ENCODE data around the gene TAT.
"Not testable (repeated sequence)": the region's sequence is repeated elsewhere in the genome, so short reads cannot be mapped to it uniquely, and the experiment has no call there.

Gene TAT

DNA sequence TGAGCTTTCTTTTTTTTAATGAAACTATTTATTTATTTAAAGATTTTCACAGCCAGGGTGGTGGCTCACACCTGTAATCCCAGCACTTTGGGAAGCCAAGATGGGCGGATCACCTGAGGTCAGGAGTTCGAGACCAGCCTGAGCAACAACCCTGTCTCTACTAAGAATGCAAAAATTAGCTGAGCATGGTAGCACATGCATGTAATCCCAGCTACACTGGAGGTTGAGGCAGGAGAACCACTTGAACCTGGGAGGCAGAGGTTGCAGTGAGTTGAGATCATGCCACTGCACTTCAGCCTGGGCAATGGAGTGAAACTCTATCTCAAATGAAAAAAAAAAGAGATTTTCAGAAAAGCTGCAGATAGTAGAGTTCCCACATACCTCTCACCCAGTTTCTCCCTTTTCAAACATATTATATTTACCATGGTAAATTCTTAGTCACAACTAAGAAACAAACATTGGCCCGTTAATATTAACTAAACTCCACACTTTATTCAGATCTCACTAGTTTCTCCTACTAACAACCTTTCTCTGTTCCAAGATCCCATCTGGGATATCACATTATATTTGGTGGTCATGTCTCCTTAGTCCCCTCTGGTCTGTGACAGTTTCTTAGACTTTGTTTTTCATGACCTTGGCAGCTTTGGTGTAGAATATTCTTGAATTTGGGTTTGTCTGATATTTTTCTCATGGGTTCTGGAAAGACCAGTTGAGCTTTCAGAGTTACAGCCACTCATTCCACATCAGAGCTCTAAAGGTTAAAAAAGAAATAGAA lies 7.8 kb upstream of the TAT start:
- DNase-seq, result no peak

DNA sequence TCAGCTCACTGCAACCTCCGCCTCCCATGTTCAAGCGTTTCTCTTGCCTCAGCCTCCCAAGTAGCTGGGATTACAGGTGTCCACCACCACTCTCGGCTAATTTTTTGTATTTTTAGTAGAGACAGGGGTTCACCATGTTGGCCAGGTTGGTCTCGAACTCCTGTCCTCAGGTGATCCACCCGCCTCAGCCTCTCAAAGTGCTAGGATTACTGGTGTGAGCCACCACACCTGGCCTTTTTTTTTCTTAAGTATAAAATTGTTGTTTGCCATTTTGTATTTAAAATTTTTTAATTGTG lies 5.6 kb upstream of the TAT start:
- not testable (repeated sequence) for DNase-seq

DNA sequence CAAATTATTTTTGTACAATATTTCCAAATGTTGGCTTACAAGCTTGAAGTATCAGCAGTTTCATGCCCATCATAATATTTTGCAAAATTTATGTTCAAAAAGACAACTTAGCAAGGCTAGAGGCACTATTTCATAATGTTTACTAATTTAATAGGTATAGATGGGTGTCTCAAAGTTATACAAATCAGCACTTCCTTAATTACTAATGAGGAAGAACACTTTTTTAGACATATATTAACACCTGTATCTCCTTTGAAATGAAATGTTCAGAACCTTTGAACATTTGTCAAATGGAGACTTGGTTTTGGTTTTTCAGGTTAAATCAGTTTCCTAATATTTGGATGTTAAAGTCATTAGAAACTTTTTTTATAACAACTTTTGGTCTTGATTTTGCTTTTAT lies 2.2 kb downstream of the TAT start:
- no peak for DNase-seq

DNA sequence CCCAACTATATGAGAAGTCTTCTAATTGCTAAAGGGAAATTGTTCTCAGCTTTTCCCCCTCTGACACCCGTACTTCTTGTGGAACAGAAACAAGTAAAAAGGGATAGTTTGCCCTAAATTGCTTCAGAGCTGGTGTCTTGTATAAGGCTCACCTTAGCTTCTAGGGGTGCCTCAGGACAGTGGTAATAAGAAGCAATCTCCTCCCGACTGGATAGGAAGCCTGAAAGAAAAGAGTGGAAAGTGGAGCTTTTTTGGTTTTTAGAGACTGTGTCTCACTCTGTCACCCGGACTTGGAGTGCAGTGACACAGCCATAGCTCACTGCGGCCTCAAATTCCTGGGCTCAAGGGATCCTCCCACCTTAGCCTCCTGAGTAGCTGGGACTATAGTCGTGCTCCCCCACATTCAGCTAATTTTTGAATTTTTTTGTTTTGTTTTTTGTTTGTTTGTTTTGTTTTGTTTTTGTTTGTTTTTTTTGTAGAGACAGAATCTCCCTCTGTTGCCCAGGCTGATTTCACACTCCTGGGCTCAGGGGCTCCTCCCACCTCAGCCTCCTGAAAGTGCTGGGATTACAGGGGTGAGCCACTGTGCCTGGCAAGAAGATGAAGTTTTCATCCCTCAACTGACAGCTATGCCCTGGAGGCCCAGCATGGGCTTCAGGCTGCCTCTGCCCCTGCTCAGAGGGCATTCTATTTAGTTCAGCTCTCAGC lies 3.4 kb downstream of the TAT start:
- no peak for DNase-seq

DNA sequence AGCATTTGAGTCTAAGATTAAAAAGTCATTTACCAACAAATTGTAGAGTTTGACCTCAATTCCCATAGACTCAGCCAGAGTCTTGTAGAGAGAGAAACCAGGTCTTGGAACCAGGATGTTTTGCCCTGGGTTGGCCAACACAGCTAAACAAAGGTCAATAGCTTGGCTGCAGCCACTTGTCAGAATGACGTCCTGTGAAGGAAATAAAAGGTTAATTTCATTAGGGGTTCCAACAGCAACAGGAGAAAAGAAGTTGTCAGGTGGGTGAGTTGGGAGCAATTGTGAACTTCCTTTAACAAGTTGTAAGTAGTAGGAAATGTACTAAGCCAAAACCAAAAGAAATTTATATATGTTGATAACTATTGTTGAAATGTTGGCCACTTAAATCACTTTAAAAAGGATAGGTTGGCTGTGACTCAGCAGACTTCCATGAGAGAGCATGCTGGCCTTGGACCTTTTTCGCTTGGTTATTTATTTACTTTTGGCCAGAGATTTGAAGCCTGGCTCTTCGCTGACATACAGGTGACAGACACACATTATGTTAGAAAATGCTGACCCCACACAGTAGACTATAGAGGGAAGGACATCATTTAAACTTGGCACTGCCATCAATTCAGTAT lies 4.3 kb downstream of the TAT start:
- no peak for DNase-seq

DNA sequence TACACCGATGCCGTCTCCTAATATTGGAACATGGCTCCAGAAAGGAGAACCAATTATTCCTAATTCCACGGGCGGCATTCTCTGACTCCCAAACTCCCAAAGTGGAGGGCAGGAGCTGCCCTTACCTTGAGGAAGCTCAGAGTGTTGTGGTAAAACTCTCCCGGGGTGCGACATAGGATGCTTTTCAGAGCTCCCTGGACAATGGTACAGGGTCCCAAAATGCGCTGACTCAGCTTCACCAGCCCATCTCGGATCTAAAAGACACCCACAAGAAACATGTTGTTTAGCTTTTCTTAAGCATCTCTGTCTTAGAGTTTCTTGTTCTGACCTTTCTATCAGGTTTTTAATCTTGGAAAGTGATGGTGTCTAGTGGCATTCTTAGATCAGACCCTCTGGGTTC lies 6.7 kb downstream of the TAT start:
- no peak for DNase-seq

DNA sequence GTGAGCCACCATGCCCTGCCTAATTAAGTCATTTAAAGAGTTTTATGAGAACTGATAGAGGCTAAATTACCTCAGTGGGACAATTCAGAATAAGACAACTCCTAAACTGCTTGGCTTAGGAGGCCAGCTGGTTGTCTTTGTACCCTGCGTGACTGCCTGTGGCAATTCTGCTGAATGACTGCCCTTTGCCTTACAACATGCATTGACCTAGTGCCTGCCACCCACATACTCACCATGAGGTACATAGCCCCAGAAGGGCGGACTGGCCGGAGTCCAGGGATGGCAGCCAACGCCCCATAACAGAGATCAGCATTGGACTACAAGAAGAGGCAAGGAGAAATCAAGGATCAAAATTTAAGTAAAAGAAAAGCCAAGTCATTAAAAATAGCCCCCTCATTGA lies 7.3 kb downstream of the TAT start:
- DNase-seq, result no peak

DNA sequence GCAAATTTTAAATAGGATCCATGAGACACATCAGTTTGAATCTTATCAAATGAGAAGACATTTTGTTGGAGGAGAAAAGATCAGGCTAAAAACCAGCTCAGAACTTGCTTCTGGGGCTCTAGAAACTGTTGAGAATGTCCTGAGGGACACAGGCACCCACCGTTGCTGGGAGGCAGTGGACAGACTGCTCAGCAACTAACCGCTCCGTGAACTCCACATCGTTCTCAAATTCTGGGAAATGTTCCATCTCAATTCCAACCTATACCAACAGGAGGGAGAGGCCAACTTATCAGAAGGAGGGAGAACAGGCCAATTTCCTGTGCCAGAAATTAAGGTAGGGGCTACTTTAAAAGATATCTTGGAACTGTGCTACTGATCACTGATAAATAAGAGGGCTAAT lies 8.3 kb downstream of the TAT start:
- no peak for DNase-seq

DNA sequence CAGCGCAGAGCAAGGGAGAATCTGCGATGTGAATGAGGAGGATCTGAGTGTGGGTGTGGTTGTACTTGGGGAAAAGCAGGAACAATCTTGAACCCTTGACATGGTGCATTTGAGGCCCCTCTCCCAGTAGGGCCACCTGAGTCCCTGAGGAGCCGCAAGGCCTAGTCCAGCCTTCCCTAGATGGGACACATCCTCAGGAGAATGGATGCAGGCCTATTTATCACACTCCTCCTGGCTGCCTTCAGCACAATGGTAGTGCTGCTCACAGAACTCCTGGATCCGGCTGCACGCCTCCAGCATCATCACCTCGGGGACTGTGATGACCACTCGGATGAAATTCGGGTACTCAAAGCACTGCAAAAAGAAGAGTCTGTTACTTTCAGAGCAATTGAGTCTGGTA lies 9.0 kb downstream of the TAT start:
- DNase-seq, result no peak

DNA sequence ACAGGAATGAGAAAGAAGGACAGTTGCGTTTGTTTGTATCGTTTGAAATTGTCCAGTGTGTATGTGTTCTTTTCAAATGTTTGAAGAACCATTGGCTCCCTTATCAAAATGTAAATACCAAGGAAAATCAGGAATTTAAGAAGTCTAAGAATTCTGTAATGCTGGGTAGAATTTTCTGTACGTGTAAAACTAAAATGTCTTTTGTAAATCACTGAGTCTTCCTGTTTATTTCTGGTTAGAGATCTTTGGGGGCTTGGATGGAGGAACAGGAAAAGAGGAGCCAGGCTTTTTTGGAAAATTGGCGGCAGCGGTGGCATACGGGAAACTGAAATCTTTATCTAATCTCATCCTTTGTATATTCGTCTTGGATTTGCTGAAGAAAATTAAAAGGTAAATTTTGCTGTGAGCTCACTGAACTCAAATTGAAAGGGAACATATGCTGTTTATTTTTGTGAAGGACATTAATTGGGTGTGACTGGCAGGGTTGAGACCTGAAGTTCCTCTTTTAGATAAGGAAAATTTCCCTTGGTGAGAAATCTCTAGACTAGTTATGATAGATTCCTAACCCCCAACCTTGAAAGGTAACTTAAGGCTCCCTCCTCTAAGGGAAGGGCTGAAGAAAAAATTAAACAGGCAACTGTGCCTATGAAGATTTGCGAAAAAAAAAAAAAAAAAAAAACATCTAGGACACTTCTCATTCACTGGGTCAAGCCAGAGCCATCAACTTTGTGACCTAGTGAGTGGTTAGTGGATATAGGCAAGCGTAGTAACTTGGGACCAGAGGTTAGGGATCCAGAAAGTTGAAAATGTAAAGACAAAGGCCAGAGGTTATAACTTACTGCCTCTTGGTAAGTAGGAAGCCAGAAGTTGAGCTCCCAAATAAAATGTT lies 10.8 kb downstream of the TAT start:
- DNase-seq, result no peak

DNA sequence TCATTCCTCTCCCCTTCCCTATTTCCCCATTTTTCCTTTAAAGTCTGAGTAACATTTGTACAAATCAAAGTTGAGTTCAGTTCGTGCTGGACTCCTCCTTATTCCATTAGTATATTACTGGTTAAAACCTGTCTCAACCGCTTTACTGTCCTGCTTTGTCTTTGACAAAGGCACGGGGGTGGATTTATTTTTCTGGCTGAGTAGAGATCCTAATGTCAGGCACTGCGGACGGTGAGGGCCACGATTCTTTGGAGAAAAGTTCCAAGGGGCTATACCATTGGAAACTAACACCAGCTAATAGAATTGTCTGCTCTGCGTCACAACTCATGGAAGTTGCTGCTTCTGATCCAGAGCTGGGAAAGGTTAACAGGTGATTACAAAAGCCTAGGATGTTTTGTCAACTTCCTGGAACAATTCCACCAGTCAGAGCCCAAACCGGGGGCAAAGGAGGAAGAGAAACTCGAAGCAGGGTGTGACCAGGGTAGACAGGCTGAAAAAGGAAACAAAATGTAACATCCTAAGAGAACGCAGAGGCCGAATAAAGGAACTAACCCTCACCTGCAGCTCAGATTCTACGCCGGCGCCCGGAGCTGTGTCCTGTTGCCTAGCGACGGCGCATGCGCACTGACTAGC lies 12.4 kb downstream of the TAT start:
- DNase-seq, result no peak

DNA sequence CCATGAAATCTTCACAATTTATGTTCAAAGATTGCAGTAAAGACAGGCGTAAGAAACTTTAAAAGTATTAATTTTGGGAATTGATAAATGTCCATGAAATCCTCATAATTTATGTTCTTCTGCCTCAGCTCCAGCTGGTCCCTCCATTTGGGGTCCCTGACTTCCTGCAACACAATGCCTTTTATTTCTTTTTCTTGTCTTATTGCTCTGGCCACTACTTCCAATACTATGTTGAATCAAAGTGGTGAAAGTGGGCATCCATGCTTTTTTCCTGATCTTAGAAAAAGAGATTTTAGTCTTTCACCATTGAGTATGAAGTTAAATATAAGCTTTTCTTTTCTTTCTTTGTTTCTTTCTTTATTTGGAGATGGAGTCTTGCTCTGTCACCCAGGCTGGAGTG lies 14.3 kb downstream of the TAT start:
- no peak for DNase-seq

DNA sequence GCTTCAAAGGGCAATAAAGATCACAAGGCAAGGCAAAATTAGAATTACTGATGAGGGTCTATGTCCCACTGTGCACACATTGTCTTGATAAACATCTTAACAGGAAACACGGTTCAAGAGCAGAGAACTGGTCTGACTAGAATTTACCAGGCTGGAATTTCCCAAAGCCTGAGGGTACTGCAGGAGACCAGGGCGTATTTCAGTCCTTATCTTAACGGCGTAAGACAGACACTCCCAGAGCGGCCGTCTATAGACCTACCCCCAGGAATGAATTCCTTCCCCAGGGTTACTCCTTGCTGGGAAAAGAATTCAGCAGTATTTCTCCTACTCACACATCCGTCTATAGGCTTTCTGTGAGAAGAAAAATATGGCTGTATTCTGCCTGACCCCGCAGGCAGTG lies 15.0 kb downstream of the TAT start:
- DNase-seq, result not testable (repeated sequence)

DNA sequence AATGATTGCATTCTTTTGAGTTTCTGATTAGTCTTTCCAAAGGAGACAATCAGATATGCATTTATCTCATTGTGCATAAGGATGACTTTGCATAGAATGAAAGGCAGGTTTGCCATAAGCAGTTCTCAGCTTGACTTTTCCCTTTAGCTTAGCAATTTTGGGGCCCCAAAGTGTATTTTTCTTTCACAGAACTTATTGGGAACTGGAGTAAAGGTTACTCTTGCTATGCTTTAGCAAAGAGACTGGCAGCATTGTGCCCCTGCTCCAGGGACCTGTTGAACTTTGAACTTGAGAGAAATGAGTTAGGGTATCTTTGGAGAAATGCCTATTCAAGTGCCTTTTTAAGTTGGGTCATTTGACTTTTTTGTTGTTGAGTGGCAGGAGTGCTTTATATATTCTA lies 17.0 kb downstream of the TAT start:
- DNase-seq, result no peak

DNA sequence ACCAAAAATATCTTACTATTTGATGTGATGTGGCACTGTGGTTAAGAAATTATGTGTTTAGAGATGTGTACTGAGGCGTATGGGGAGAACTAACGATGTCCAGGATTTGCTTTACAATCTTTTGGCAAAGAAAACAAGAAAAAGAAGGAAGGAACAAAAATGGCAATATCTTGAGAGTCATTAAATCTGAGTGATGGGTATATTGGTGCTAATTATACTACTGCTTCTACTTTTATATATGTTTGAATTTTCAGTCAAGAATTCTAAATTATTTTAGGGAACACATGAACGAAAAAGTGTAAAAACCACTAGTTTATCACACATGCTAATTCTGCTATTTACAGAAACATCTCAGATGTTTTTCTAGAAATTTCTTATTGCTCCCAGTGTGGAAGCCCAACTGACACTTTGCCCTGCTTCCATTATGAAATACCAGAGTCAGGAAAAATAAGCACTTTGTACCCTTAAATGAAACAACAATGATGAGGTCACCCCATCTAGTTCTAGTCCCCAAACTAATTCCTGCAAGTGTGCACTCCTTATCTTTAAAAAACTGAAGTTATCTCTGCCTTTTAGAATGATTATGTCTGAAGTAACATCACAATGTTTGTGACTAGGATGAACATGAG lies 18.8 kb downstream of the TAT start:
- DNase-seq, result no peak

DNA sequence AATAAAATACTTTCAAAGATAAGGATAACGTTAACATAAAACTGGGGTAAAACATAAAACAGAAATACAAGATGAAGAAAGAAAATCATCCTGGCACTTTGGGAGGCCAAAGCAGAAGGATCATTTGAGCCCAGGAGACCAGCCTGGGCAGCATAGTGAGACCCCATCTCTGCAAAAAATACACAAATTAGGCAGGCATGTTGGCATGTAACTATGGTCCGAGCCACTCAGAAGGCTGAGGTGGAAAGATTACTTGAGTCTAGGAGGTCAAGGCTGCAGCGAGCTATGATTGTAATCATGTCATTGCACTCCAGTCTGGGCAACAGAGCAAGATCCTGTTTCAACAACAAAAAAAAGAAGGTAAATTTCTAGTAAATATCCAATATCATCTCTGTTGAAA lies 19.6 kb downstream of the TAT start:
- no peak for DNase-seq

DNA sequence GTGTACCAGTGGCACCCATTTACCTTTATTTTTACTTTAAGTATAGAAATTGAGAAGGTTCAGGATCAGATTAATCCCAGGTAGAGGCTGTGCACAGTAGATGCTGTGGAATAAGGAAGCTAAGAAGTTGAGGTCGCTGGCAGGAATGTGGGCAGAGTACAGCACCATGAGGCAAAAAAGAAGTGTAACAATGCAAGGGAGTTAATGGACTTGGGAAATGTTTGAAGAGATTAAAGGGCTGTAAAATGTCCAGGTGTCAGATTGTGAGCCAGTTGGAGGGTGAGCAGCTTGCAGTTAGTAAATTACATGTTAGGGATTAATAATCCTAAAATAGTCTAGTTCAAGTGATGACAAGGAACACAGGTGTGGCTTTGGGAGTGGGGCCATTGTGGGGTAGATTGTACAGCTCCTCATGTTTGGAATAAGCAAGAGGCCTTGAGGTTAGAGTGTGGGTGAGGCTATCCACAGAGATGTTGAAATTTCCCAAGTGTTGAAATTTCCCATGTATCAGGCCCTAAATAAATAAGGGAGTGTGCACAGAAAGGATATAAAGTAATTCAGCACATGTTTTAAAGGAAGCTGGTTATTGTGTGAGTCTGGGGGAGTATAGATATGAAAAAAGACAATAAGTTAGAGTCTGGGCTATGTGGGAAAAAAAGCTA lies 21.5 kb downstream of the TAT start:
- DNase-seq, result no peak

DNA sequence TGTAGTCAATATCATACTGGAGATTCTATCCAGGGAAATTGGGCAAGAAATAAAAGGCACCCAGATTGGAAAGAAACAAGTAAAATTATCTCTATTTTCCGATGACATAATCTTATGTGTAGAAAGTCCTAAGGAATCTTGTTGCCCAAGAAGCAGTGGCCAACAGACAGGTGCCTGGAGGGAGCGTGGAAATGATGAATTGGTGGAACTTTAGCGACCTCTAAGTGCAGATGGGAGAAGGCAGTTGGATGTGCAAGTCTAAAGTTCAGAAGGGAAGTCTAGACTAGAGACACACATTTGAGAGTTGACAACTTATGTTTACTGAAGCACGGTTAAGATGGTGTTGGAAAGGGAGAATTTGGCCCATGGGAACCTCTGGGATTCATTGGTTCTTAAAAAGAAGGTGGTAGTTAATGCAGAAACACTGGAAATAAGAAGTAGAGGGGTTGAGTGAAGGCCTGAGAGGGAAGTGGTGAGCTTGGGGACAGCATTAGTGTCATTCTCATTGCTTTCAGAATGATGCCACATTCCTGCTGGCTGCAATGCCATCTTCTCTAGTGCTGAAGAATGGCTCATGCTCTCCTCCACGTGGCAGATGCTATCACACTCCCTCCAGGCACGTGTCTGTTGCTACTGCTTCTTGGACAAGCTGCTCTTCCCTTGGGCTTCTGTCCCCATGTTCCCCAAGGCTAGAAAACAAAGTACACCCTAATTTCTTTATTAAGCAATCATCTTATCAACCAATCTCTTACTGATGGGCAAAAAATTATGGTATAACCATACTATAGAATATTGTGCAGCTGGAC lies 24.0 kb downstream of the TAT start:
- DNase-seq, result no peak

DNA sequence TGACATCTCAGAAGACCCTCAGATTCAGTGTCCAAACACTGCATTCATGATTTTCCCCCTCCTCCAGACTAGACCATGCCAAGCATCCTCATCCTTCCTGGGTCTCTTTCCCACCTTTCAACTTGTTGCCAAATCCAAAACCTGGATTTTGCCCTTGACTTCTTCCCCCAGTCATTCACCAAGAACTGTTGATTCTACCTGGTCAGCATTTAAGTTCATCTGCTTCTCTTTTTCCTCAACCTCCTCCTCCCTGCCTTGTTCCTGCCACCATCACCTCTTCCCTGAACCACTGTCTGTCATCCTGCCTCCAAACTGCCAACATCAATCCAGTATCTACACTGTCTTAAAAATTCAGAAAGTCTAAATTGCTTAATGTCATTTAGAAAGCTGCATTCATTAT lies 29.7 kb downstream of the TAT start:
- DNase-seq, result no peak

DNA sequence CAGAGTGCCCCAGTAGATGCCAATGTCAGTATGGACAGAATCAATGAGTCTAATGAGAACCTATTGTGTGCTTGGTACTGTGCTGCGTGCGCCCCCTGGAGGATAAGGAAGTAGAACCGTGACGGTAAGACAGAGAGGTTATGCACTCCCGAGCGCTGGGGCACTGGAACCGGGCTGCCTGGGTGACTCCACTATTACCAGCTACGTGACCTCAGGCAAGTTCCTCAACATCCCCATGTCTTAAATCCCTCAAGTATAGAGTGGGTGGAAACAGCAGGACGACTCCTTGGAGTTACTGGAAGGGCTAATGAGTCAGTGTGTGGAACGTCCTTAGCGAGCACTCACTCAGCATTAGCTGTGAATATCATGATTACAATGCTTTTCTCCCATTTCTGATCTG lies 34.5 kb downstream of the TAT start:
- DNase-seq, result peak; percentile 20

DNA sequence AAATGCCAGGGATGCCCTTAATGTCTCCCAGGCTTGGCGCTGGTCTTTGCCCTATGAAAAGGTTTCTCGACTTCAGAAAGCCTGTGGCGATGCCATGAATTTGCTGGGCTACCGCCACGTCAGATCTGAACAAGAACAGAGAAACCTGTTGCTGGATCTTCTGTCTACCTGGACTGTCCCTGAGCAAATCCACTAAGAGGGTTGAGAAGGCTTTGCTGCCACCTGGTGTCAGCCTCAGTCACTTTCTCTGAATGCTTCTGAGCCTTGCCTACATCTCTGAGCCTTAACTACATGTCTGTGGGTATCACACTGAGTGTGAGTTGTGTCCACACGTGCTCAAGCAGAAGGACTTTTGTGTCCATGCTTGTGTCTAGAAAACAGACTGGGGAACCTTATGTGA lies 39.2 kb downstream of the TAT start:
- DNase-seq, result no peak
